Myocyte (in vitro differentiated cells): ENCODE measurements around the gene TMEM53. TPM values are rescaled to one million over a fixed set of nuclear protein-coding genes. Genes with fewer than 3 reads are reported as not detected.

ENCODE experiments used
- DNase-seq: peaks from one replicate; pipeline ENCODE4 v3.0.0-alpha.2; 2012; ENCODE audit warnings: low read depth
- total RNA-seq: library from RNA; depleted of rRNA; stranded (reverse); fragments of >200 nt; gene quantifications from 2 replicates; pipeline ENCODE4 v1.2.3, GENCODE V29; 2014

The TMEM53 gene
- total RNA-seq, 1 donor from 2014 or later = 20.8 TPM

GRCh38 chr1:44648529-44649250, 25.6 kb downstream of the TMEM53 start:
- peak; percentile 88 for DNase-seq

- no peak for DNase-seq
These were observed 26.4 kb downstream of the TMEM53 start for GRCh38 chr1:44647896-44648295.

GRCh38 chr1:44646261-44647110, 27.8 kb downstream of the TMEM53 start:
- peak; percentile 95 for DNase-seq

- peak; percentile 96 for DNase-seq
These were observed 28.6 kb downstream of the TMEM53 start for GRCh38 chr1:44645476-44646244.

GRCh38 chr1:44644806-44645205, 29.5 kb downstream of the TMEM53 start:
- peak; percentile 51 for DNase-seq

- peak; percentile 94 for DNase-seq
These were observed 30.5 kb downstream of the TMEM53 start for GRCh38 chr1:44643721-44644334.

- peak; percentile 54 for DNase-seq
These were observed 31.4 kb downstream of the TMEM53 start for GRCh38 chr1:44642925-44643324.

GRCh38 chr1:44642255-44642654, 32.0 kb downstream of the TMEM53 start:
- DNase-seq = peak; percentile 80

GRCh38 chr1:44641126-44642102, 32.9 kb downstream of the TMEM53 start:
- DNase-seq = no peak

- DNase-seq = peak; percentile 84
These were observed 34.0 kb downstream of the TMEM53 start for GRCh38 chr1:44640200-44640853.

GRCh38 chr1:44637702-44638411, 36.4 kb downstream of the TMEM53 start:
- no peak for DNase-seq

GRCh38 chr1:44636688-44637598, 37.3 kb downstream of the TMEM53 start:
- peak; percentile 85 for DNase-seq

GRCh38 chr1:44636083-44636687, 38.1 kb downstream of the TMEM53 start:
- no peak for DNase-seq

GRCh38 chr1:44635439-44635838, 38.8 kb downstream of the TMEM53 start:
- no peak for DNase-seq

- DNase-seq = no peak
These were observed 39.6 kb downstream of the TMEM53 start for GRCh38 chr1:44634606-44635189.

- DNase-seq = no peak
These were observed 41.7 kb downstream of the TMEM53 start for GRCh38 chr1:44632598-44632997.
